ENCODE data around the gene ASIC2.

The ASIC2 gene

GRCh38 chr17:33202796-33203495 lies 90.1 kb downstream of the ASIC2 start:
- DNase-seq (ENCODE audit: low read depth): no peak

GRCh38 chr17:33202021-33202420 lies 91.1 kb downstream of the ASIC2 start:
- no peak for DNase-seq (ENCODE audit: low read depth)

- no peak for DNase-seq (ENCODE audit: low read depth)
Observed at GRCh38 chr17:33201283-33201682, 91.8 kb downstream of the ASIC2 start.

GRCh38 chr17:33200587-33200986 lies 92.5 kb downstream of the ASIC2 start:
- DNase-seq (ENCODE audit: low read depth): no peak

GRCh38 chr17:33199571-33200510 lies 93.3 kb downstream of the ASIC2 start:
- no peak for DNase-seq (ENCODE audit: low read depth)

GRCh38 chr17:33198954-33199353 lies 94.1 kb downstream of the ASIC2 start:
- DNase-seq (ENCODE audit: low read depth): no peak

GRCh38 chr17:33197342-33197741 lies 95.8 kb downstream of the ASIC2 start:
- DNase-seq (ENCODE audit: low read depth): no peak

GRCh38 chr17:33196883-33197282 lies 96.2 kb downstream of the ASIC2 start:
- no peak for DNase-seq (ENCODE audit: low read depth)

- DNase-seq (ENCODE audit: low read depth): no peak
Observed at GRCh38 chr17:33192951-33193911, 99.9 kb downstream of the ASIC2 start.

GRCh38 chr17:33183487-33184026 lies 109.5 kb downstream of the ASIC2 start:
- DNase-seq (ENCODE audit: low read depth): no peak

GRCh38 chr17:33179151-33179550 lies 113.9 kb downstream of the ASIC2 start:
- no peak for DNase-seq (ENCODE audit: low read depth)

GRCh38 chr17:33178681-33179080 lies 114.4 kb downstream of the ASIC2 start:
- no peak for DNase-seq (ENCODE audit: low read depth)

- no peak for DNase-seq (ENCODE audit: low read depth)
Observed at GRCh38 chr17:33175562-33175961, 117.5 kb downstream of the ASIC2 start.

GRCh38 chr17:33171931-33172330 lies 121.2 kb downstream of the ASIC2 start:
- DNase-seq (ENCODE audit: low read depth): no peak

GRCh38 chr17:33169580-33170285 lies 123.4 kb downstream of the ASIC2 start:
- no peak for DNase-seq (ENCODE audit: low read depth)

GRCh38 chr17:33167736-33168135 lies 125.4 kb downstream of the ASIC2 start:
- no peak for DNase-seq (ENCODE audit: low read depth)

- DNase-seq (ENCODE audit: low read depth): no peak
Observed at GRCh38 chr17:33166472-33166871, 126.6 kb downstream of the ASIC2 start.

GRCh38 chr17:33164169-33164881 lies 128.8 kb downstream of the ASIC2 start:
- no peak for DNase-seq (ENCODE audit: low read depth)

GRCh38 chr17:33163533-33164168 lies 129.4 kb downstream of the ASIC2 start:
- no peak for DNase-seq (ENCODE audit: low read depth)

GRCh38 chr17:33154869-33155455 lies 138.1 kb downstream of the ASIC2 start:
- DNase-seq (ENCODE audit: low read depth): no peak
